ENCODE measurements around the gene PASD1. TPM values are rescaled to one million over a fixed set of nuclear protein-coding genes. Genes with fewer than 3 reads are reported as not detected.

Gene PASD1
- not detected in 5 replicates for total RNA-seq (2022; extraction: Qiagen RNA extraction; ENCODE audit: low read depth)

GRCh38 chrX:151563449-151563848 is at the start of gene PASD1:
Gene PASD1, plus strand, starts transcription at chrX:151563675. Its CDS starts 37,879 bp downstream, at chrX:151601554.

GRCh38 chrX:151694661-151695582 is 131.4 kb downstream of the PASD1 start, which contains the start of gene PRRG3:
Gene PRRG3, plus strand, starts transcription at chrX:151695458. Its CDS starts 3,357 bp downstream, at chrX:151698815.

GRCh38 chrX:151715752-151716151 is 152.3 kb downstream of the PASD1 start, which contains the start of gene FATE1:
Gene FATE1, plus strand, starts transcription at chrX:151716035. Its CDS starts 85 bp downstream, at chrX:151716120.

Other genes with a start within 250 kb of the PASD1 start
- 18.8 to 26.2 TPM (median 22.4 TPM) in 5 replicates for gene VMA21, start 166.5 kb upstream of the PASD1 start, total RNA-seq (2022; extraction: Qiagen RNA extraction; ENCODE audit: low read depth)
- not detected in 5 replicates for gene PRRG3, start 131.8 kb downstream of the PASD1 start, total RNA-seq (2022; extraction: Qiagen RNA extraction; ENCODE audit: low read depth)
- not detected in 5 replicates for gene FATE1, start 152.4 kb downstream of the PASD1 start, total RNA-seq (2022; extraction: Qiagen RNA extraction; ENCODE audit: low read depth)
- gene CNGA2, start 171.1 kb downstream of the PASD1 start, total RNA-seq (2022; extraction: Qiagen RNA extraction; ENCODE audit: low read depth) = not detected in 5 replicates

Measured in A549 treated with RU486 at 1 μM for 4 hours (cell line).